ENCODE measurements around the gene OR13C8. TPM values are rescaled to one million over a fixed set of nuclear protein-coding genes. Genes with fewer than 3 reads are reported as not detected.
"Not testable (repeated sequence)": the region's sequence is repeated elsewhere in the genome, so short reads cannot be mapped to it uniquely, and the experiment has no call there.

Gene OR13C8
- total RNA-seq, 2 experiments from 2014 or later: not detected

DNA sequence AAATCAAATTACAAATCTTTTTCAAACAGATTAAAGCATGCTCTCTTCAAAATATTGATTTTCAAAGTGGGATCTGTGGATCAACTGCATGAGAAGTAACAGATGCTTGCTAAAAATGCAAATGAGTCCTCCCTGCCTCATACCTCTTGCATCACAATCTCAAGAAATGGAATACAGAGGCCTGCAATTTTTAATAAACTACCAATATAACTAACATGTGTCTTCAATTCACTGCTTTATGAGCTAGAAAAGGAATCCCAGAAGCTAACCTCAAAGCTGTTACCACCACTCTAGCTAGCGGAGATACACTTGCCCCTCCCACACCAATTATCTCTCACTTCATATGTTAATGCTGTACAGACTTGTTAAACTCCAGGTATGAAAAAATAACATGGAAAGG is 20.7 kb downstream of the OR13C8 start:
- Histone ChIP-seq H3K9me3 (ENCODE audit: low read length) (no peaks in the 10 kb centered on the region), H3K27ac (ENCODE audit: low read depth, low read length, poor library complexity, severe bottlenecking) (no peak overlapping the region), H2AFZ (ENCODE audit: low read length) (no peak overlapping the region), H3K79me2 (ENCODE audit: insufficient read depth, low read depth, low read length) (no peaks in the 10 kb centered on the region), H3K4me3 (ENCODE audit: low read depth, low read length, poor library complexity, severe bottlenecking) (no peak overlapping the region), H3K4me1 (ENCODE audit: insufficient read depth, low read length, poor library complexity, severe bottlenecking) (no peaks in the 10 kb centered on the region), H3K4me2 (ENCODE audit: low read length) (no peak overlapping the region), H3K9me2 (ENCODE audit: insufficient read depth, low read length) (no peaks in the 10 kb centered on the region), H4K20me1 (ENCODE audit: insufficient read depth, low read length) (no peaks in the 10 kb centered on the region; the same call in 1 of the 2 replicates), H3K36me3 (ENCODE audit: insufficient read depth, low read length) (no peaks in the 10 kb centered on the region)
- POLR2A ChIA-PET: interaction anchor here (0.6 to 1.0 kb wide), 2 partner anchors 525 to 1483 kb away, joined by 3 read pairs; no protein-coding TSS in a partner anchor
- TF ChIP-seq EZH2phosphoT487 (IDR thresholded peaks at IDR 0.05; ENCODE audit: borderline replicate concordance, low read depth, low read length): no peak
- no peak for TF ChIP-seq CTCF (conservative IDR thresholded peaks at IDR 0.05; ENCODE audit: low read length)
- CTCF ChIA-PET (ENCODE audit: unreplicated experiment): no interaction called here
- no peak for DNase-seq (ENCODE audit: low spot score)
- intact Hi-C loops (cut with micrococcal nuclease; ENCODE audit: unreplicated experiment): no loop called here
- BruUV-seq (replicated peaks): no TSS peak

- H3K4me1 ChIP-seq (ENCODE audit: insufficient read depth, low read length, poor library complexity, severe bottlenecking); DNase-seq (ENCODE audit: low spot score); H3K9me3 ChIP-seq (ENCODE audit: low read length); H3K4me2 ChIP-seq (ENCODE audit: low read length); BruUV-seq (replicated peaks); POLR2A ChIA-PET; H3K79me2 ChIP-seq (ENCODE audit: insufficient read depth, low read depth, low read length); H3K27ac ChIP-seq (ENCODE audit: low read depth, low read length, poor library complexity, severe bottlenecking); H3K9me2 ChIP-seq (ENCODE audit: insufficient read depth, low read length); H3K36me3 ChIP-seq (ENCODE audit: insufficient read depth, low read length); H2AFZ ChIP-seq (ENCODE audit: low read length); CTCF ChIA-PET (ENCODE audit: unreplicated experiment); intact Hi-C loops (cut with micrococcal nuclease; ENCODE audit: unreplicated experiment); H4K20me1 ChIP-seq (ENCODE audit: insufficient read depth, low read length); H3K4me3 ChIP-seq (ENCODE audit: low read depth, low read length, poor library complexity, severe bottlenecking): not testable (repeated sequence)
Observed at GRCh38 chr9:104598749-104599148, 29.8 kb downstream of the OR13C8 start.

- H3K9me2 ChIP-seq (ENCODE audit: insufficient read depth, low read length); H3K9me3 ChIP-seq (ENCODE audit: low read length); H3K4me2 ChIP-seq (ENCODE audit: low read length); POLR2A ChIA-PET; H3K4me3 ChIP-seq (ENCODE audit: low read depth, low read length, poor library complexity, severe bottlenecking); H3K4me1 ChIP-seq (ENCODE audit: insufficient read depth, low read length, poor library complexity, severe bottlenecking); H3K36me3 ChIP-seq (ENCODE audit: insufficient read depth, low read length); CTCF ChIA-PET (ENCODE audit: unreplicated experiment); H3K27ac ChIP-seq (ENCODE audit: low read depth, low read length, poor library complexity, severe bottlenecking); BruUV-seq (replicated peaks); H2AFZ ChIP-seq (ENCODE audit: low read length); intact Hi-C loops (cut with micrococcal nuclease; ENCODE audit: unreplicated experiment); DNase-seq (ENCODE audit: low spot score); H4K20me1 ChIP-seq (ENCODE audit: insufficient read depth, low read length); H3K79me2 ChIP-seq (ENCODE audit: insufficient read depth, low read depth, low read length): not testable (repeated sequence)
Observed at GRCh38 chr9:104599313-104599712, 30.3 kb downstream of the OR13C8 start, which contains the start of gene OR13C5. TSS of gene OR13C5 (minus strand) at chr9:104599413. CDS start at chr9:104599413, 0 bp downstream.

DNA sequence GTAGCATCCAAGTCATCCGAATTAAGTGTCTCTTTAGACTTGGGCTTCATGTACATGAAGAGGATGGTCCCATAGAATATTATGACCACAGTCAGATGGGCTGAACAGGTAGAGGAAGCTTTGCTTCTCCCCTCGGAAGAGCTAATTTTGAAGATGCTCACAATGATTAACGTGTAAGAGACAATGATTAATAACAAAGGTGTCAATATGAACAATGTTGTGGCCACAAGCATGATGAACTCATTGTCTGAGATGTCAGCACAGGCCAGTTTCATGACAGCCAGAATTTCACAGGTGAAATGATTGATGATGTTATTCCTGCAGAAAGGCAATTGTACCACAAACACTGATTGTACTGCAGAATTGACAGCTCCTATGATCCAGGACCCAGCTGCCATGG is 35.8 kb downstream of the OR13C8 start:
- CTCF ChIA-PET (ENCODE audit: unreplicated experiment): no interaction called here
- Histone ChIP-seq H3K27ac (ENCODE audit: low read depth, low read length, poor library complexity, severe bottlenecking) (no peak overlapping the region), H2AFZ (ENCODE audit: low read length) (no peak overlapping the region), H3K36me3 (ENCODE audit: insufficient read depth, low read length) (no peaks in the 10 kb centered on the region), H4K20me1 (ENCODE audit: insufficient read depth, low read length) (no peaks in the 10 kb centered on the region), H3K9me3 (ENCODE audit: low read length) (no peaks in the 10 kb centered on the region), H3K4me2 (ENCODE audit: low read length) (no peak overlapping the region), H3K9me2 (ENCODE audit: insufficient read depth, low read length) (no peaks in the 10 kb centered on the region), H3K4me1 (ENCODE audit: insufficient read depth, low read length, poor library complexity, severe bottlenecking) (no peaks in the 10 kb centered on the region), H3K4me3 (ENCODE audit: low read depth, low read length, poor library complexity, severe bottlenecking) (no peak overlapping the region), H3K79me2 (ENCODE audit: insufficient read depth, low read depth, low read length) (no peaks in the 10 kb centered on the region)
- no TSS peak for BruUV-seq (replicated peaks)
- no peak for TF ChIP-seq EZH2phosphoT487 (IDR thresholded peaks at IDR 0.05; ENCODE audit: borderline replicate concordance, low read depth, low read length)
- no peak for TF ChIP-seq CTCF (conservative IDR thresholded peaks at IDR 0.05; ENCODE audit: low read length)
- DNase-seq (ENCODE audit: low spot score): no peak
- intact Hi-C loops (cut with micrococcal nuclease; ENCODE audit: unreplicated experiment): no loop called here
- POLR2A ChIA-PET: interaction anchor here (0.6 kb wide), 1 partner anchor 1067 kb away, joined by 3 read pairs; no protein-coding TSS in a partner anchor

DNA sequence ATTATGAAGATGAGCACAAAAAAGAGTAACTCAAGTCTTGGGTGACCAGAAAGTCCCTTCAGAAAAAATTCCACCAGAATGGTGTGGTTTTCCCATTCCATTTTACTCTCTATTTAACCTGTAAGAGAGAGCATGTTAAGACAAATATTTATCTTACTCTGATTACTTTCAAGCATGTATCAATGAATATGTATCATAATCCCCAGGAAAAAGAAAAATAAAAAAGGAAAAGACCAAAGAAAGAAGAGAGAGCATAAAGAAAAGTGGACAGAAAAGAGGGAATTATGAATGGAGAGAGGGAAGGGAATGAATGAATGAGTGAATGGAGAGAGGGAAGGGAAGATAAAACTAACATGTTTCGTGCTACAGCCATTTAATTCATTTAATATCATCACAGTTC is 36.6 kb downstream of the OR13C8 start, which contains the start of gene OR13C2:
Gene OR13C2 (minus strand): TSS at position 101 of the 400 bp plus-strand sequence. CDS start 0 bp downstream, at position 101.
- DNase-seq (ENCODE audit: low spot score); H3K36me3 ChIP-seq (ENCODE audit: insufficient read depth, low read length); H2AFZ ChIP-seq (ENCODE audit: low read length); H3K4me1 ChIP-seq (ENCODE audit: insufficient read depth, low read length, poor library complexity, severe bottlenecking); H3K4me2 ChIP-seq (ENCODE audit: low read length); H3K79me2 ChIP-seq (ENCODE audit: insufficient read depth, low read depth, low read length); POLR2A ChIA-PET; CTCF ChIA-PET (ENCODE audit: unreplicated experiment); H3K9me3 ChIP-seq (ENCODE audit: low read length); H3K9me2 ChIP-seq (ENCODE audit: insufficient read depth, low read length); H3K27ac ChIP-seq (ENCODE audit: low read depth, low read length, poor library complexity, severe bottlenecking); H4K20me1 ChIP-seq (ENCODE audit: insufficient read depth, low read length); intact Hi-C loops (cut with micrococcal nuclease; ENCODE audit: unreplicated experiment); BruUV-seq (replicated peaks); H3K4me3 ChIP-seq (ENCODE audit: low read depth, low read length, poor library complexity, severe bottlenecking): not testable (repeated sequence)

Measured in OCI-LY7 (cell line).